ENCODE results near the gene QKI.

Gene QKI

GRCh38 chr6:163571730-163572129 is 157.2 kb downstream of the QKI start:
- no peak for DNase-seq (ENCODE audit: low read depth in 2 of 2)
- no peak for TF ChIP-seq CTCF (IDR thresholded peaks at IDR 0.05; ENCODE audit: low read depth, low read length)

GRCh38 chr6:163572612-163573011 is 158.1 kb downstream of the QKI start:
- H3K4me3 ChIP-seq (replicated peaks in 1 of 2; ENCODE audit: low read depth in 2 of 2, low read length in 2 of 2), result no peak overlapping the region
- no peak for TF ChIP-seq CTCF (IDR thresholded peaks at IDR 0.05; ENCODE audit: low read depth, low read length)
- DNase-seq (ENCODE audit: low read depth in 2 of 2), result peak; percentile 26 to 36

More at GRCh38 chr6:163571730-163572129, 157.2 kb downstream of the QKI start:
- no peak overlapping the region for H3K4me3 ChIP-seq (replicated peaks in 1 of 2; ENCODE audit: low read depth in 2 of 2, low read length in 2 of 2)

GRCh38 chr6:163573503-163574179 is 159.1 kb downstream of the QKI start:
- no peak for DNase-seq (ENCODE audit: low read depth in 2 of 2)
- no peak overlapping the region for H3K4me3 ChIP-seq (replicated peaks in 1 of 2; ENCODE audit: low read depth in 2 of 2, low read length in 2 of 2)
- no peak for TF ChIP-seq CTCF (IDR thresholded peaks at IDR 0.05; ENCODE audit: low read depth, low read length)

GRCh38 chr6:163576114-163576513 is 161.6 kb downstream of the QKI start:
- TF ChIP-seq CTCF (IDR thresholded peaks at IDR 0.05; ENCODE audit: low read depth, low read length), result no peak
- no peak overlapping the region for H3K4me3 ChIP-seq (replicated peaks in 1 of 2; ENCODE audit: low read depth in 2 of 2, low read length in 2 of 2)
- DNase-seq (ENCODE audit: low read depth in 2 of 2), result no peak

- no peak overlapping the region for H3K4me3 ChIP-seq (replicated peaks in 1 of 2; ENCODE audit: low read depth in 2 of 2, low read length in 2 of 2)
- DNase-seq (ENCODE audit: low read depth in 2 of 2), result no peak
- no peak for TF ChIP-seq CTCF (IDR thresholded peaks at IDR 0.05; ENCODE audit: low read depth, low read length)
Measured at GRCh38 chr6:163577404-163577803, 162.9 kb downstream of the QKI start.

DNA sequence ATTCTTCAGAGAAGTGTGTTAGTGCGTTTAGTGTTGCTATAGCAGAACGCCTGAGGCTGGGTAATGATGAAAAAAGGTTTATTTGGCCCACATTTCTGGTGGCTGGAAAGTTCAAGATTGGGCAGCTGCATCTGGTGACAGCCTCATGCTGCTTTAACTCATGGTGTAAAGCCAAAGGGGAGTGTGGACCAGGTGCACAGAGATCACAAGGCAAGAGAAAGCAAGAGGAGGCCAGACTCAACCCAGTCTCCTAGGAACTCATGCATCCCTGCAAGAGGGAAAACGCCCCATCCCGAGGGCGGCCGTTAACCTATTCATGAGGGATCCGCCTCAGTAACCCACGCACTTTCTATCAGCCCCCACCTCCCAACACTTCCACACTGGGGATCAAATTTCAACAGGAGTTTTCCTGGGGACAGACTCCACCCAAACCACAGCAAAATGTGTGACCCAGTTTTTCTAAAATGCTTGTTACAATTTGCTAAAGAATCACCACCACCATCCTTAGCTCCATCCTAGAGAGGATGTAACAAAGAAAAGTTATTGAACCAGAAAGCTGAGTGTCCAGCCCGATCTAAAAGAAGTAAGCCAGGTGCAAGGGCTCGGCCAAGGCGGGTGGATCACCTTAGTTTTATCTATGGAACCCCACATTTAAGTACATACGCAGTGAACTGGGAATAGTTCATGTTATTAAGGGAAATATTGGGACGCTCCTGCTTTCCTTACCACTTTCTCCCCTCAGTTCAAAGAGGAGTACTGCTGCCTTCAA is 164.8 kb downstream of the QKI start:
- no peak for TF ChIP-seq CTCF (IDR thresholded peaks at IDR 0.05; ENCODE audit: low read depth, low read length)
- peak in 1 of 2 donors; percentile 16 for DNase-seq (ENCODE audit: low read depth in 2 of 2)
- H3K4me3 ChIP-seq (replicated peaks in 1 of 2; ENCODE audit: low read depth in 2 of 2, low read length in 2 of 2), result no peak overlapping the region

Measured in cardiac fibroblast (primary cell).